Neural crest cell (in vitro differentiated cells): ENCODE results near the gene KRT39. TPM values are rescaled to one million over a fixed set of nuclear protein-coding genes. Genes with fewer than 3 reads are reported as not detected.
A peak's percentile ranks its signal among the peaks of the same experiment; 100 is the strongest.

Experiments used
- DNase-seq: peaks from one replicate; pipeline ENCODE4 v3.0.0; 2021; ENCODE audit warnings: low read depth, mixed read lengths, low spot score
- H3K27ac Mint-ChIP-seq: one replicate; pipeline ENCODE4 v1.8.0; 2021; ENCODE audit warnings: mild to moderate bottlenecking, mixed read lengths; ENCODE audit not compliant: unreplicated experiment
- H3K27me3 Mint-ChIP-seq: 2 replicates; pipeline ENCODE4 v1.8.0; 2021; ENCODE audit warnings: low read depth, mild to moderate bottlenecking, mixed read lengths
- H3K36me3 Mint-ChIP-seq: 2 replicates; pipeline ENCODE4 v1.8.0; 2021; ENCODE audit warnings: low read depth, mild to moderate bottlenecking, mixed read lengths
- H3K4me1 Mint-ChIP-seq: 2 replicates; pipeline ENCODE4 v1.8.0; 2021; ENCODE audit warnings: mixed read lengths
- H3K4me3 Mint-ChIP-seq: one replicate; pipeline ENCODE4 v1.8.0; 2021; ENCODE audit warnings: mild to moderate bottlenecking, mixed read lengths
- H3K9me3 Mint-ChIP-seq: 2 replicates; pipeline ENCODE4 v1.8.0; 2021; ENCODE audit warnings: mixed read lengths
- total RNA-seq: library from RNA; stranded (reverse); gene quantifications from 2 replicates; pipeline ENCODE4 v1.2.1, GENCODE V29; 2021
- TF ChIP-seq, protein P1 (sequence below): fragments of 200-600 bp; sonication (generic); conservative IDR thresholded peaks from 2 replicates; pipeline ENCODE4 v1.5.0; 2021; ENCODE audit warnings: antibody characterized with exemption, mild to moderate bottlenecking

The KRT39 gene
- total RNA-seq, 1 donor from 2014 or later, result not detected

DNA sequence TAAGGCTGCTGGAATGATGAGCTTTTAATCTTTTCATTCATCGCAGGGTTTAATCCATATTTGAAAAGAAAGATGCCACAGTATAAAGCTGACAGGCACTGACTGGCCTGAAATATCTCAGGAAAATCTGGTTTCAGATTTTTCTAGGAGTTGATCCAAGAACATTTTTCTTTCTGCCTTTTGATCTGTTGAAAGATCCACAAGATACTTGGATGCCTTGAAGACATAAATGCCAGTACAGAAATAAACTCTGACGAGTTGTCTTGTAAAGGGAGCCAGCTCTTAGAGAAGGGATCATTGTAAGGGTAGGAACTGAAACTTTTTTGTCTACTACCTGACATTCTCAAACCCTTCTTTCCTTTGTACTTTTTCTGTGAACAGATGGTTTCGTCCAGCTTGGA is 56.3 kb downstream of the KRT39 start:
- Mint-ChIP-seq H3K4me1 (peaks cover 10% of the 10 kb centered on the region), H3K27ac (no peak overlapping the region), H3K27me3 (peaks cover 37% of the 10 kb centered on the region), H3K4me3 (no peak overlapping the region), H3K9me3 (no peaks in the 10 kb centered on the region), H3K36me3 (no peaks in the 10 kb centered on the region)
- no peak for DNase-seq
- TF ChIP-seq, protein P1, sequence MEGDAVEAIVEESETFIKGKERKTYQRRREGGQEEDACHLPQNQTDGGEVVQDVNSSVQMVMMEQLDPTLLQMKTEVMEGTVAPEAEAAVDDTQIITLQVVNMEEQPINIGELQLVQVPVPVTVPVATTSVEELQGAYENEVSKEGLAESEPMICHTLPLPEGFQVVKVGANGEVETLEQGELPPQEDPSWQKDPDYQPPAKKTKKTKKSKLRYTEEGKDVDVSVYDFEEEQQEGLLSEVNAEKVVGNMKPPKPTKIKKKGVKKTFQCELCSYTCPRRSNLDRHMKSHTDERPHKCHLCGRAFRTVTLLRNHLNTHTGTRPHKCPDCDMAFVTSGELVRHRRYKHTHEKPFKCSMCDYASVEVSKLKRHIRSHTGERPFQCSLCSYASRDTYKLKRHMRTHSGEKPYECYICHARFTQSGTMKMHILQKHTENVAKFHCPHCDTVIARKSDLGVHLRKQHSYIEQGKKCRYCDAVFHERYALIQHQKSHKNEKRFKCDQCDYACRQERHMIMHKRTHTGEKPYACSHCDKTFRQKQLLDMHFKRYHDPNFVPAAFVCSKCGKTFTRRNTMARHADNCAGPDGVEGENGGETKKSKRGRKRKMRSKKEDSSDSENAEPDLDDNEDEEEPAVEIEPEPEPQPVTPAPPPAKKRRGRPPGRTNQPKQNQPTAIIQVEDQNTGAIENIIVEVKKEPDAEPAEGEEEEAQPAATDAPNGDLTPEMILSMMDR, result no peak

DNA sequence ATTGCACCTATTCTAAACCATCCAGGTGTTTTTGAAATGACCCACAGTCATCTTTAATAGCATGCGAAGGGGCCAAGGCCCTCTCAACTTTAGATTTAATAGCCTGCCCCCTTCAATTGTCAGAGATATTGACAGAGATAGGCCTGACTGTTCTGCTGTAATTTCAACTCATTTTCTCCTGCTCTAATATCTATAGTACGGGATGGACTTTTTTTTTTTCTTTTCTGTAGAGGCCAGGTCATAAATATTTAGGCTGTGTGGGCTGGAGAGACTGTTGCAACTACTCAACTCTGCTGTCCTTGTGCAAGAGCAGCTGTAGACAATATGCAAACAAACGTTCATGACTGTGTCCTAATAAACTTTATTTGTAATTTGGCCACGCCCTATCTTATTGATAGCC is 57.0 kb downstream of the KRT39 start:
- DNase-seq, result no peak
- Mint-ChIP-seq H3K4me3 (no peak overlapping the region), H3K27me3 (peaks cover 43% of the 10 kb centered on the region), H3K27ac (no peak overlapping the region), H3K4me1 (peaks cover 10% of the 10 kb centered on the region), H3K9me3 (no peaks in the 10 kb centered on the region), H3K36me3 (no peaks in the 10 kb centered on the region)
- TF ChIP-seq, protein P1, result no peak

DNA sequence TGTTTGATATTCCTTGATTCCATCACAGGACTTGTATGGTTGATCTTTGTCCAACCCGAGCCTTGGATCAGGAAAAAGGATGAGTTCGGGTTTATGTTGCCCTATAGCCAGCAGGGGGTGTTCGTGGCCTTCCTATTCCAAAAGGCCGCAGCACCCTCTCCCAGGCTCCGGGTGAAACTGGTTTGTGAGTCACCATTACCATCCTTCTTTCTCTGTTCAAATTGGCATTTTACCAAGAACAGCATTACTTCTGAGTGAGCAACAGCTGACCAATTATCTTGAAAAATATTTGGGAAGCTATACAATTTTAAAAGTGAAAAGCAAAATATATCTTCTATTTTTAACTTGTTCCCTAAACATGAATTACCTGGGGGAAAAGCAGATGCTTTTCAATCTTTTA is 57.4 kb downstream of the KRT39 start:
- no peaks in the 10 kb centered on the region for H3K9me3 Mint-ChIP-seq
- DNase-seq, result peak; percentile 63
- H3K4me3 Mint-ChIP-seq, result no peak overlapping the region
- TF ChIP-seq, protein P1, result peak; percentile 85
- H3K4me1 Mint-ChIP-seq, result peaks cover 10% of the 10 kb centered on the region
- no peak overlapping the region for H3K27ac Mint-ChIP-seq
- H3K36me3 Mint-ChIP-seq, result no peaks in the 10 kb centered on the region
- H3K27me3 Mint-ChIP-seq, result peaks cover 47% of the 10 kb centered on the region

Other genes with a start within 250 kb of the KRT39 start
- not detected in 2 replicates for gene KRT25, start 211.6 kb downstream of the KRT39 start, total RNA-seq
- not detected in 2 replicates for gene KRT26, start 194.7 kb downstream of the KRT39 start, total RNA-seq
- not detected in 2 replicates for gene KRT27, start 184.4 kb downstream of the KRT39 start, total RNA-seq
- gene KRT28, start 167.0 kb downstream of the KRT39 start, total RNA-seq, result not detected in 2 replicates
- gene KRT10, start 144.3 kb downstream of the KRT39 start, total RNA-seq, result 33.2 and 39.1 TPM in 2 replicates
- gene KRT12, start 99.7 kb downstream of the KRT39 start, total RNA-seq, result not detected in 2 replicates
- not detected in 2 replicates for gene KRT20, start 81.7 kb downstream of the KRT39 start, total RNA-seq
- not detected in 2 replicates for gene KRT23, start 29.3 kb downstream of the KRT39 start, total RNA-seq
- not detected in 2 replicates for gene KRT40, start 17.4 kb upstream of the KRT39 start, total RNA-seq
- not detected in 2 replicates for gene KRTAP3-3, start 27.2 kb upstream of the KRT39 start, total RNA-seq
- gene KRTAP3-2, start 33.0 kb upstream of the KRT39 start, total RNA-seq, result not detected in 2 replicates
- gene KRTAP3-1, start 42.2 kb upstream of the KRT39 start, total RNA-seq, result not detected in 2 replicates
- gene KRTAP1-5, start 60.3 kb upstream of the KRT39 start, total RNA-seq, result not detected in 2 replicates
- not detected in 2 replicates for gene KRTAP1-4, start 63.2 kb upstream of the KRT39 start, total RNA-seq
- not detected in 2 replicates for gene KRTAP1-3, start 67.9 kb upstream of the KRT39 start, total RNA-seq
- gene KRTAP1-1, start 74.5 kb upstream of the KRT39 start, total RNA-seq, result not detected in 2 replicates
- not detected in 2 replicates for gene KRTAP2-1, start 80.4 kb upstream of the KRT39 start, total RNA-seq
- gene KRTAP2-2, start 88.3 kb upstream of the KRT39 start, total RNA-seq, result not detected in 2 replicates
- gene KRTAP2-3, start 93.2 kb upstream of the KRT39 start, total RNA-seq, result not detected in 2 replicates
- gene KRTAP2-4, start 98.9 kb upstream of the KRT39 start, total RNA-seq, result not detected in 2 replicates
- gene KRTAP4-7, start 117.2 kb upstream of the KRT39 start, total RNA-seq, result not detected in 2 replicates
- not detected in 2 replicates for gene KRTAP4-8, start 131.2 kb upstream of the KRT39 start, total RNA-seq
- not detected in 2 replicates for gene KRTAP4-16, start 135.3 kb upstream of the KRT39 start, total RNA-seq
- not detected in 2 replicates for gene KRTAP4-9, start 138.4 kb upstream of the KRT39 start, total RNA-seq
- not detected in 2 replicates for gene KRTAP4-11, start 151.4 kb upstream of the KRT39 start, total RNA-seq
- not detected in 2 replicates for gene KRTAP4-12, start 157.2 kb upstream of the KRT39 start, total RNA-seq
- gene KRTAP4-6, start 173.6 kb upstream of the KRT39 start, total RNA-seq, result not detected in 2 replicates
- not detected in 2 replicates for gene KRTAP4-5, start 182.9 kb upstream of the KRT39 start, total RNA-seq
- gene KRTAP4-4, start 193.8 kb upstream of the KRT39 start, total RNA-seq, result not detected in 2 replicates
- gene KRTAP4-3, start 201.3 kb upstream of the KRT39 start, total RNA-seq, result not detected in 2 replicates
- gene KRTAP4-2, start 211.3 kb upstream of the KRT39 start, total RNA-seq, result not detected in 2 replicates
- not detected in 2 replicates for gene KRTAP4-1, start 218.0 kb upstream of the KRT39 start, total RNA-seq
- gene KRTAP9-1, start 222.9 kb upstream of the KRT39 start, total RNA-seq, result not detected in 2 replicates